Esophagus squamous epithelium (tissue), 5 donors: ENCODE results near the gene C19orf67. TPM values are rescaled to one million over a fixed set of nuclear protein-coding genes. Genes with fewer than 3 reads are reported as not detected.

Source experiments
- DNase-seq: peaks from one replicate; lab custom pipeline; 2025; lab: John Stamatoyannopoulos, UW
- H3K27ac ChIP-seq, 4 donors: fragments of 200-600 bp; sonication (generic); one replicate each; pipeline ENCODE4 v1.5.1; 2016 to 2019; ENCODE audit warnings: mild to moderate bottlenecking in 1 of 4
- H3K27me3 ChIP-seq, 4 donors: fragments of 200-600 bp; sonication (generic); 1 replicate in 3 of 4; 2 replicates in 1 of 4; pipeline versions ENCODE4 v1.5.1 to v1.6.0; 2017 to 2021; ENCODE audit warnings: antibody characterized with exemption in 1 of 4
- H3K36me3 ChIP-seq, 3 donors: fragments of 200-600 bp; sonication (generic); one replicate each; pipeline ENCODE4 v1.5.1; 2016 to 2019
- H3K4me1 ChIP-seq, 3 donors: fragments of 200-600 bp; sonication (generic); one replicate each; pipeline ENCODE4 v1.5.1; 2017 to 2019
- H3K4me3 ChIP-seq, 4 donors: fragments of 200-600 bp; sonication (generic); 1 replicate in 3 of 4; 2 replicates in 1 of 4; pipeline ENCODE4 v1.5.1; 2016 to 2019; ENCODE audit warnings: mild to moderate bottlenecking in 2 of 4, moderate library complexity in 1 of 4
- H3K9me3 ChIP-seq, 3 donors: fragments of 200-600 bp; sonication (generic); one replicate each; pipeline ENCODE4 v1.5.1; 2016 to 2019
- CTCF ChIP-seq, 6 experiments: fragments of 450-650 bp in 4 of 6; fragments of 200-600 bp in 2 of 6; sonication (generic) in 2 of 6; IDR thresholded peaks; one replicate each; pipeline ENCODE4 v1.5.1; 2016 to 2019; ENCODE audit warnings: antibody characterized with exemption in 6 of 6, mild to moderate bottlenecking in 4 of 6, moderate library complexity in 4 of 6
- POLR2A ChIP-seq, 4 donors: fragments of 450-650 bp; IDR thresholded peaks; one replicate each; pipeline ENCODE4 v1.6.1; 2017; ENCODE audit warnings: antibody characterized with exemption in 4 of 4, mild to moderate bottlenecking in 4 of 4, moderate library complexity in 3 of 4
- WGBS, 2 donors: methylation state at CpG; one replicate each; pipeline ENCODE4 v1.1.5; 2018; 5-methylcytosine and 5-hydroxymethylcytosine counted together
- intact Hi-C: fragments of 100-400 bp; cut with DNase I; formaldehyde crosslinking; loops from one replicate; pipeline ENCODE4 v1.15.0; 2022
- total RNA-seq, 4 donors: library from RNA; depleted of rRNA; stranded (reverse); fragments of >200 nt; gene quantifications; one replicate each; pipeline ENCODE4 v1.1.0, GENCODE V29; 2016
- donor health status: DM: yes; HTN: yes; CAD: no.

Gene C19orf67
- total RNA-seq, 4 donors from 2014 or later, result not detected

GRCh38 chr19:14103310-14103709 is 17.7 kb upstream of the C19orf67 start:
- Histone ChIP-seq H3K27ac (no peak overlapping the region), H3K4me1 (peaks cover 3 to 33% (median 14%) of the 10 kb centered on the region in 3 donors), H3K27me3 (no peaks in the 10 kb centered on the region), H3K4me3 (no peak overlapping the region), H3K9me3 (no peaks in the 10 kb centered on the region), H3K36me3 (peaks cover 12 to 92% (median 30%) of the 10 kb centered on the region in 3 donors)
- no peak for TF ChIP-seq POLR2A (IDR thresholded peaks at IDR 0.05)
- TF ChIP-seq CTCF (IDR thresholded peaks at IDR 0.05), result no peak
- intact Hi-C loops, result no loop called here
- 83% methylated on average over 1 of the region's 1 CpG; no CpG with 5 or more reads in 1 of the 2 donors for WGBS, 2 donors
- no peak for DNase-seq

DNA sequence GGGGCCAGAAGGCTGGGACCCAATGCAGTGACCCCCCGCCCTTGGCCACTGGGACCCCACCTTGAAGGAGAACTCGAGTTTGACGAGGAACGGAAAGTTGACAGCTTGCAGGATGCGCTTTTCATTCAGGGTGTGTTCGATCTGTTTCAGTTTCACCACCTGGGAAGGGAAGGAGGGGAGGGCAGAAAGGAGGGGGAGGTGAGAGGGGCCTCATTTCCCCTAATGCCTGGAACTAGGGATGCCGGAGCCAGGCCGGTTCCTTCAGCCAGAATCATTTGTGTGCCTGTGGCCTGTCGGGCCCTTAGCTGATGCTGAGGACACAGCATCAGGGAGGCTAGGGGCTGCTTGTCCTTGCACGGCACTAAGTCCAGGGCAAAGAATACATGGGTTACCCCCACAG is 17.2 kb upstream of the C19orf67 start:
- H3K9me3 ChIP-seq, result no peaks in the 10 kb centered on the region
- TF ChIP-seq CTCF (IDR thresholded peaks at IDR 0.05) (no peak), POLR2A (IDR thresholded peaks at IDR 0.05) (no peak)
- peaks cover 3 to 27% (median 8%) of the 10 kb centered on the region in 3 donors for H3K4me1 ChIP-seq
- H3K27ac ChIP-seq, result peak overlapping the region in 1 of 4 donors; percentile 22
- H3K36me3 ChIP-seq, result peaks cover 12 to 96% (median 30%) of the 10 kb centered on the region in 3 donors
- H3K27me3 ChIP-seq, result no peaks in the 10 kb centered on the region
- 77 to 89% methylated on average over 4 to 9 of the region's 10 CpGs for WGBS, 2 donors
- H3K4me3 ChIP-seq, result no peak overlapping the region
- intact Hi-C loops, result no loop called here
- no peak for DNase-seq

DNA sequence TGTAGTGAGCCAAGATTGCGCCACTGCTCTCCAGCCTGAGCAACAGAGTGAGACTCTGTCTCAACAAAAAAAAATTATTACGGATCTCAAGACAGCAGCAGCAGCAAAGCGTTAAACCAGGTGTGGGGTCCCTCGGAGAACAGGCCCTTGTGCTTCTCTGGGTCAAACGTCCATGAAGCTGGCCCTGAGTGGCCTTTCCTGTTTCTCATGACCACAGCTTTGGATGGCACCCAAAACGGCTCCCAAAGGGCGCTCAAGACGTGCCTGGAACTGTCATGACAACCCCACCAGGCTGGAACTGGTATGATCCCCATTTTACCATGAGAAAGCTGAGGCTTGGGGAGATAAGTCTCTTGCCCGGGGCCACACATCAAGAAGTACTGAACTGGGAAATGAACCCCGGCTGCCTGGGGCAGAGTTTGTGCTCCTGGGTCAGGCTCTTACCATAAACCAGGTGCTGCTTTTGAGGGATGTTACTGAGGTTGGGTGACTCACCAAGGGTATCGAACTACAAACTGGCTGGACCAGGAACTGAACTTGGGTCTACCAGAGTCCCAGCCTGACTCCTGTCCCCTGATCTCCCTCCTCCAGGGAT is 16.6 kb upstream of the C19orf67 start:
- H3K9me3 ChIP-seq, result no peaks in the 10 kb centered on the region
- TF ChIP-seq POLR2A (IDR thresholded peaks at IDR 0.05) (no peak), CTCF (IDR thresholded peaks at IDR 0.05) (no peak)
- no peaks in the 10 kb centered on the region for H3K27me3 ChIP-seq
- intact Hi-C loops, result no loop called here
- no peak for DNase-seq
- H3K4me3 ChIP-seq, result no peak overlapping the region
- H3K36me3 ChIP-seq, result peaks cover 12 to 96% (median 30%) of the 10 kb centered on the region in 3 donors
- peaks cover 3 to 22% (median 5%) of the 10 kb centered on the region in 3 donors for H3K4me1 ChIP-seq
- 51 to 61% methylated on average over 8 to 10 of the region's 11 CpGs for WGBS, 2 donors
- H3K27ac ChIP-seq, result peak overlapping the region in 1 of 4 donors; percentile 33

- no peak overlapping the region for H3K4me3 ChIP-seq
- 79 to 91% methylated on average over 5 of the region's 6 CpGs for WGBS, 2 donors
- DNase-seq, result no peak
- peaks cover 3 to 20% (median 5%) of the 10 kb centered on the region in 3 donors for H3K4me1 ChIP-seq
- TF ChIP-seq CTCF (IDR thresholded peaks at IDR 0.05) (no peak), POLR2A (IDR thresholded peaks at IDR 0.05) (no peak)
- no peaks in the 10 kb centered on the region for H3K27me3 ChIP-seq
- no peaks in the 10 kb centered on the region for H3K9me3 ChIP-seq
- peaks cover 12 to 96% (median 34%) of the 10 kb centered on the region in 3 donors for H3K36me3 ChIP-seq
- H3K27ac ChIP-seq, result no peak overlapping the region
- intact Hi-C loops, result no loop called here
These were observed 15.5 kb upstream of the C19orf67 start for GRCh38 chr19:14101003-14101545.

DNA sequence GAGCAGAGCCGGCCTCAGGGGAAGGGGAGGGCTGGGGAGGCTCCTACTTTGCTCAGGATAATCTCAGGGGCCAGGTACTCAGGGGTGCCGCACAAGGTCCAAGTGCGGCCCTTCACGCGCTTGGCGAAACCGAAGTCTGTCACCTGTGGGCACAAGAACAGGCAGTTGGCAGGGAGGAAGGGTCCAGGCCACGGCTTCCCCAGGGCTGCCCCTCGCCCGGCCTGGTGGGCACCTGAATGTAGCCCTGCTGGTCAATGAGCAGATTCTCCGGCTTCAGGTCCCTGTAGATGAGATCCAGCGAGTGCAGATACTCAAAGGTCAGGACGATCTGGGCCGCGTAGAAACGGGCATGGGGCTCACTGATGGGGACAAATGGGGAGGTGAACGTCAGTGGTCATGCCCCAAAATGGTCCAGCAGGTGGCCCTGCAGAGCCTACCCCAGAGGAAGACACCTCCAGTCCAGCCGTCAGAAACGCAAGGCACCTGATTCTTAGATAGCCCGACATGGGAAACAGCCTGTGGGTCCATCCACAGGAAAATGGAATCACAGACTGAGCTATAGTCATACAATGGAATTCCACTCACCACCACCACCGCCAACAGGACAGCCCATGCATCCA is 12.1 kb upstream of the C19orf67 start:
- no peak for DNase-seq
- TF ChIP-seq POLR2A (IDR thresholded peaks at IDR 0.05) (no peak), CTCF (IDR thresholded peaks at IDR 0.05) (peak in 1 of 6 experiments; percentile 12)
- H3K36me3 ChIP-seq, result peaks cover 5 to 64% (median 20%) of the 10 kb centered on the region in 3 donors
- H3K27me3 ChIP-seq, result no peaks in the 10 kb centered on the region
- 76 to 81% methylated on average over 6 to 8 of the region's 21 CpGs for WGBS, 2 donors
- H3K4me3 ChIP-seq, result no peak overlapping the region
- intact Hi-C loops, result no loop called here
- no peak overlapping the region for H3K27ac ChIP-seq
- peaks cover 1 to 11% (median 3%) of the 10 kb centered on the region in 3 donors for H3K4me1 ChIP-seq
- H3K9me3 ChIP-seq, result peaks cover 0 to 12% (median 5%) of the 10 kb centered on the region in 3 donors
